Tibial nerve (tissue), 4 donors: Measurements from ENCODE around the gene SCGB1D1. TPM values are rescaled to one million over a fixed set of nuclear protein-coding genes. Genes with fewer than 3 reads are reported as not detected.
"Not testable (repeated sequence)": the region's sequence is repeated elsewhere in the genome, so short reads cannot be mapped to it uniquely, and the experiment has no call there.

Experiments used
- DNase-seq, 2 donors: peaks; one replicate each; pipeline ENCODE4 v3.0.0-alpha.2; 2019; ENCODE audit warnings: low spot score in 2 of 2
- H3K27ac ChIP-seq, 4 donors: fragments of 200-600 bp; sonication (generic) in 3 of 4; one replicate each; pipeline ENCODE4 v1.5.1; 2017 to 2019; ENCODE audit warnings: mild to moderate bottlenecking in 1 of 4
- H3K27me3 ChIP-seq, 2 donors: fragments of 200-600 bp; sonication (generic) in 1 of 2; one replicate each; pipeline versions ENCODE4 v1.5.1 to v1.6.0; 2017 to 2019
- H3K36me3 ChIP-seq, 3 donors: fragments of 200-600 bp; sonication (generic); one replicate each; pipeline ENCODE4 v1.5.1; 2018 to 2019
- H3K4me1 ChIP-seq, 4 donors: fragments of 200-600 bp; sonication (generic) in 3 of 4; one replicate each; pipeline ENCODE4 v1.5.1; 2017 to 2019
- H3K4me3 ChIP-seq, 4 donors: fragments of 200-600 bp; sonication (generic) in 3 of 4; one replicate each; pipeline ENCODE4 v1.5.1; 2017 to 2019; ENCODE audit warnings: mild to moderate bottlenecking in 1 of 4, moderate library complexity in 1 of 4
- H3K9me3 ChIP-seq, 4 donors: fragments of 200-600 bp; sonication (generic) in 3 of 4; one replicate each; pipeline ENCODE4 v1.5.1; 2017 to 2019
- EP300 ChIP-seq, 2 donors: sonication (generic); formaldehyde crosslinking; IDR thresholded peaks; one replicate each; pipeline ENCODE4 v1.6.1; 2017; ENCODE audit warnings: antibody characterized with exemption in 2 of 2, mild to moderate bottlenecking in 1 of 2
- POLR2A ChIP-seq, 2 donors: fragments of 450-650 bp; IDR thresholded peaks; one replicate each; pipeline ENCODE4 v1.6.1; 2017; ENCODE audit warnings: antibody characterized with exemption in 2 of 2, mild to moderate bottlenecking in 2 of 2, moderate library complexity in 2 of 2
- WGBS, 2 donors: methylation state at CpG; one replicate each; pipeline ENCODE4 v1.1.5; 2018; 5-methylcytosine and 5-hydroxymethylcytosine counted together
- total RNA-seq, 4 donors: library from RNA; depleted of rRNA; stranded (reverse); fragments of >200 nt; gene quantifications; one replicate each; pipeline ENCODE4 v1.1.0, GENCODE V29; 2016
- TF ChIP-seq, protein P1 (sequence below), 5 experiments: fragments of 200-600 bp in 3 of 5; fragments of 450-650 bp in 2 of 5; sonication (generic) in 3 of 5; IDR thresholded peaks; one replicate each; pipeline ENCODE4 v1.5.1; 2016 to 2019; ENCODE audit warnings: antibody characterized with exemption in 5 of 5, mild to moderate bottlenecking in 3 of 5, moderate library complexity in 2 of 5

Gene SCGB1D1
- total RNA-seq, 4 donors from 2014 or later = not detected

DNA sequence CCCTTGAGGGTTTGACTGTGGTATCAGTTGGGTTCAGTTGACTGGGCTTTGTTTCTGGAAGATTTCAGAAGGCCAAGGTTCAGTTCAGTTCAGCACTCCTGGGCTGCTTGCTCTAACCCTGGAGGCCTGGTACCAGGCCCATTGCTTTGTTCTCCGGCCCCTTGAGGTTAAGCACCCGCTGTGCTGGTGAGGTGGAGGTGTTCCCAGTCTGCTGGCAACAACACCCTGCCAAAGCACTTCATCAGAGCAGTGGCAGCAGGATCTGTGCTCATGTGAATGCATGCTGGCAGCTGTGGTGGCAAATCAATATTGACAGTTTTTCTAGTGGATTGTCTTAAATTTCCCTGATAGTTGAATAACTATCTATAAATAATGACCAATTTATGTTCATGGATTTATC lies 3.8 kb upstream of the SCGB1D1 start:
- no peaks in the 10 kb centered on the region for H3K27me3 ChIP-seq
- no peaks in the 10 kb centered on the region for H3K36me3 ChIP-seq
- 43 to 83% methylated on average over 2 of the region's 2 CpGs for WGBS, 2 donors
- TF ChIP-seq, protein P1, sequence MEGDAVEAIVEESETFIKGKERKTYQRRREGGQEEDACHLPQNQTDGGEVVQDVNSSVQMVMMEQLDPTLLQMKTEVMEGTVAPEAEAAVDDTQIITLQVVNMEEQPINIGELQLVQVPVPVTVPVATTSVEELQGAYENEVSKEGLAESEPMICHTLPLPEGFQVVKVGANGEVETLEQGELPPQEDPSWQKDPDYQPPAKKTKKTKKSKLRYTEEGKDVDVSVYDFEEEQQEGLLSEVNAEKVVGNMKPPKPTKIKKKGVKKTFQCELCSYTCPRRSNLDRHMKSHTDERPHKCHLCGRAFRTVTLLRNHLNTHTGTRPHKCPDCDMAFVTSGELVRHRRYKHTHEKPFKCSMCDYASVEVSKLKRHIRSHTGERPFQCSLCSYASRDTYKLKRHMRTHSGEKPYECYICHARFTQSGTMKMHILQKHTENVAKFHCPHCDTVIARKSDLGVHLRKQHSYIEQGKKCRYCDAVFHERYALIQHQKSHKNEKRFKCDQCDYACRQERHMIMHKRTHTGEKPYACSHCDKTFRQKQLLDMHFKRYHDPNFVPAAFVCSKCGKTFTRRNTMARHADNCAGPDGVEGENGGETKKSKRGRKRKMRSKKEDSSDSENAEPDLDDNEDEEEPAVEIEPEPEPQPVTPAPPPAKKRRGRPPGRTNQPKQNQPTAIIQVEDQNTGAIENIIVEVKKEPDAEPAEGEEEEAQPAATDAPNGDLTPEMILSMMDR (IDR thresholded peaks at IDR 0.05) = no peak
- TF ChIP-seq EP300 (IDR thresholded peaks at IDR 0.05) (no peak), POLR2A (IDR thresholded peaks at IDR 0.05) (no peak)
- no peaks in the 10 kb centered on the region for H3K9me3 ChIP-seq
- no peak for DNase-seq
- H3K27ac ChIP-seq = no peak overlapping the region
- no peak overlapping the region for H3K4me3 ChIP-seq
- H3K4me1 ChIP-seq = no peaks in the 10 kb centered on the region

DNA sequence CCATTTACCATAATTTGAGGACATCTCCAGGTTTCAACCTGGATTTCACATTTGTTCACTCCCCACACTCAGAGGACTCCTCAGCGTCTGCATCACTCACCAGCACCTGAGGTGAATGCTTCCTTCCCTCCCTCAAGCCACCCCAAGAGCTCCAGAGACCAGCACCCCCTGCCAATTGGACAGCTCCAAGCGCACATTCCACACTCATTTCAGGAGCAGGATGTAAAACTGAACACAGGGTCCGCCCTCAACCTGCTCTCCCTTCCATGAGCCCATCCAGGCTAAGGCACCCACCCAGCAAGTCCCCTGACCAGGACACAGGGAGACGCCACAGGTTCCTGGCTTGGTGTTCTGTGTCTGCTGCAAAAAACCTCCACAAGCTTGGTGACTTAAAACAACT lies 3.9 kb downstream of the SCGB1D1 start:
- H3K27ac ChIP-seq = no peak overlapping the region
- H3K4me1 ChIP-seq = no peaks in the 10 kb centered on the region
- 65 to 69% methylated on average over 3 to 4 of the region's 4 CpGs for WGBS, 2 donors
- no peaks in the 10 kb centered on the region for H3K36me3 ChIP-seq
- no peak for DNase-seq
- TF ChIP-seq EP300 (IDR thresholded peaks at IDR 0.05) (no peak), POLR2A (IDR thresholded peaks at IDR 0.05) (no peak)
- TF ChIP-seq, protein P1 (IDR thresholded peaks at IDR 0.05) = no peak
- no peak overlapping the region for H3K4me3 ChIP-seq
- peaks cover 0 to 23% of the 10 kb centered on the region in 2 donors for H3K27me3 ChIP-seq
- no peaks in the 10 kb centered on the region for H3K9me3 ChIP-seq

DNA sequence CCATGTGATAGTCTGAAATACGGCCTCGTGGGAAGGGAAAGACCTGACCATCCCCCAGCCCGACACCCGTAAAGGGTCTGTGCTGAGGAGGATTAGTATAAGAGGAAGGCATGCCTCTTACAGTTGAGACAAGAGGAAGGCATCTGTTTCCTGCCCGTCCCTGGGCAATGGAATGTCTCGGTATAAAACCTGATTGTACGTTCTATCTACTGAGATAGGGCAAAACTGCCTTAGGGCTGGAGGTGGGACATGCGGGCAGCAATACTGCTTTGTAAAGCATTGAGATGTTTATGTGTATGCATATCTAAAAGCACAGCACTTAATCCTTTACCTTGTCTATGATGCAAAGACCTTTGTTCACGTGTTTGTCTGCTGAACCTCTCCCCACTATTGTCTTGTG lies 5.0 kb downstream of the SCGB1D1 start:
- DNase-seq, H3K9me3 ChIP-seq, H3K4me3 ChIP-seq, H3K4me1 ChIP-seq, H3K27ac ChIP-seq, H3K36me3 ChIP-seq: not testable (repeated sequence)
- peaks cover 0 to 23% of the 10 kb centered on the region in 2 donors for H3K27me3 ChIP-seq
- 7 to 20% methylated on average over 2 to 4 of the region's 9 CpGs for WGBS, 2 donors

DNA sequence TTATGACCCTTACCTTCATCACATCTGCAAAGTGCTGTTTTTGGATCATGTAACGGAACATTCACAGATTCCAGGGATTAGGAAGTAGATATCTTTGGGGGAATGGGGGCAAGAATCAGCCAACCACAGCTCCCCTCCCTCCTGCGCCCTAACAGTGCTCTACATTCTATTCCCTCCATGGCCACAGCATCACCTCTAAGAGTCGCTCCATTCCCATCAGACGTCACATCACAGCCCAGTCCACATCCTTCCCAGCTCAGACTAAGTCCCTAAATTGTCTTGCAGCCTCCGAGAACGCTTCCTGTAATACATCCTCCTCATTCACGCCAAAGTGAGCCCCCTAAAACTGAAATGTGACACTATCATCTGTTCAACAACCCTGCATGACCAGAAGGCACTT lies 5.9 kb downstream of the SCGB1D1 start:
- H3K27ac ChIP-seq = no peak overlapping the region
- H3K4me3 ChIP-seq = no peak overlapping the region
- 47 to 52% methylated on average over 7 of the region's 7 CpGs for WGBS, 2 donors
- H3K9me3 ChIP-seq = no peaks in the 10 kb centered on the region
- no peaks in the 10 kb centered on the region for H3K36me3 ChIP-seq
- TF ChIP-seq, protein P1 (IDR thresholded peaks at IDR 0.05) = no peak
- TF ChIP-seq EP300 (IDR thresholded peaks at IDR 0.05) (no peak), POLR2A (IDR thresholded peaks at IDR 0.05) (no peak)
- peaks cover 0 to 23% of the 10 kb centered on the region in 2 donors for H3K27me3 ChIP-seq
- DNase-seq = no peak
- no peaks in the 10 kb centered on the region for H3K4me1 ChIP-seq

DNA sequence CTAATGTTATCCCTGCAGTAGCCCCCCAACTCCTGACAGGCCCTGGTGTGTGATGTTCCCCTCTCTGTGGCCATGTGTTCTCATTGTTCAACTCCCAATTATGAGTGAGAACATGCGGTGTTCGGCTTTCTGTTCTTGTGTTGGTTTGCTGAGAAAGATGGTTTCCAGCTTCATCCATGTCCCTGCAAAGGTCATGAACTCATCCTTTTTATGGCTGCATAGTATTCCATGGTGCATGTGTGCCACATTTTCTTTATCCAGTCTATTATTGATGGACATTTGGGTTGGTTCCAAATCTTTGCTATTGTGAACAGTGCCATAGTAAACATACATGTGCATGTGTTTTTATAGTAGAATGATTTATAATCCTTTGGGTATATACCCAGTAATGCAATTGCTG lies 7.4 kb downstream of the SCGB1D1 start:
- not testable (repeated sequence) for H3K9me3 ChIP-seq, DNase-seq, H3K4me3 ChIP-seq, H3K4me1 ChIP-seq, H3K27ac ChIP-seq, H3K36me3 ChIP-seq
- 79 to 93% methylated on average over 2 of the region's 2 CpGs for WGBS, 2 donors
- H3K27me3 ChIP-seq = peaks cover 0 to 20% of the 10 kb centered on the region in 2 donors

DNA sequence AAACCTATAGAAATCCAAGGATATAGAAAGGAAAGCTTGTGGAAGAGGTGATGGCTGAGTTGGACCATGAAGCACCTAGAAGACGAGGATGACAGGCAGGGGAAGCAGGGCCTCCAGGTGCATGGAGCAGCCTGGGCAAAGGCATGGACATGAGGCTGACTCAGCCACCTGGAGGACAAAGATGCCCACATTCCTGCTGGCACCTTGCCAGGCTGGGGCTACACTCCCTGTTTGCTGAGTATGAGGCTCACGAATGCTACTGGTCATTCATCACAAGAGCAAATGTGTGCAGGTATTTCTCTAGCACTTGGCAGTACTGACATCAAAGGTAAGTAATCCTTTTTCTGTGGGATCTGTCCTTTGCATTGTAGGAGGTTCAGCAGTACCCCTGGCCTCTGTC lies 11.4 kb downstream of the SCGB1D1 start:
- 80 to 81% methylated on average over 2 of the region's 2 CpGs for WGBS, 2 donors
- H3K27me3 ChIP-seq = peaks cover 0 to 5% of the 10 kb centered on the region in 2 donors
- no peaks in the 10 kb centered on the region for H3K4me1 ChIP-seq
- TF ChIP-seq EP300 (IDR thresholded peaks at IDR 0.05) (no peak), POLR2A (IDR thresholded peaks at IDR 0.05) (no peak)
- TF ChIP-seq, protein P1 (IDR thresholded peaks at IDR 0.05) = no peak
- H3K27ac ChIP-seq = no peak overlapping the region
- no peak overlapping the region for H3K4me3 ChIP-seq
- no peaks in the 10 kb centered on the region for H3K36me3 ChIP-seq
- DNase-seq = no peak
- H3K9me3 ChIP-seq = no peaks in the 10 kb centered on the region
